K562 (cell line): ENCODE measurements around the gene TMEM203. TPM values are rescaled to one million over a fixed set of nuclear protein-coding genes. Genes with fewer than 3 reads are reported as not detected.
A peak's percentile ranks its signal among the peaks of the same experiment; 100 is the strongest.

Experiments
- ATAC-seq: fragments of 200-7000 bp; cut with Tn5 transposase; 3 replicates; pipeline ENCODE4 v1.9.1; 2020; ENCODE audit warnings: moderate library complexity
- BruUV-seq: library from RNA; stranded (reverse); fragments of 400-500 nt; replicated peaks from 2 replicates; lab custom pipeline; 2021; lab: Mats Ljungman, UMichigan
- CTCF ChIA-PET: fragments of 300-600 bp; formaldehyde crosslinking; extraction: SDS; loops from one replicate; lab custom pipeline; 2021; ENCODE audit warnings: low intra/inter-chr PET ratio; lab: Yijun Ruan, JAX
- POLR2A ChIA-PET: fragments of 300-600, 350-650 bp; sonication (Branson Sonifier 250); formaldehyde crosslinking; extraction: SDS; loops from one replicate; lab custom pipeline; 2021; ENCODE audit warnings: antibody characterized with exemption, inconsistent platforms; lab: Yijun Ruan, JAX
- DNase-seq, 4 experiments: peaks; one replicate each; pipeline versions ENCODE4 v3.0.0 to v3.0.0-alpha.2; 2011 to 2018; ENCODE audit warnings: low spot score in 3 of 4, mixed read lengths in 3 of 4; ENCODE audit errors: extremely low read depth in 1 of 4
- FAIRE-seq: peaks from 2 replicates; lab custom pipeline; 2011; peaks lifted over from hg19 to GRCh38; lab: Jason Lieb, UNC
- H2AFZ ChIP-seq: 2 replicates; pipeline ENCODE4 v1.6.0; 2011; ENCODE audit warnings: low read depth, low read length, control low read depth, inconsistent platforms
- H3K27ac ChIP-seq: fragments of 200-600 bp; 3 replicates; pipeline ENCODE4 v1.8.0; 2011; ENCODE audit warnings: low read depth, mild to moderate bottlenecking, control low read depth, inconsistent platforms, low read length, moderate library complexity, mixed read lengths; ENCODE audit errors: extremely low read depth
- H3K27me3 ChIP-seq, 2 experiments: fragments of 300-600 bp in 1 of 2; 2 replicates in 1 of 2; 3 replicates in 1 of 2; pipeline versions ENCODE4 v1.6.0 to v1.8.0; 2011; ENCODE audit warnings: inconsistent platforms in 2 of 2, low read length in 2 of 2, mild to moderate bottlenecking in 1 of 2, mixed read lengths in 1 of 2, moderate library complexity in 1 of 2; ENCODE audit not compliant: control insufficient read depth in 2 of 2, insufficient read depth in 2 of 2
- H3K36me3 ChIP-seq: fragments of 300-600 bp; 3 replicates; pipeline ENCODE4 v1.8.0; 2011; ENCODE audit warnings: mild to moderate bottlenecking, low read length, inconsistent platforms; ENCODE audit not compliant: control insufficient read depth, insufficient read depth
- H3K4me1 ChIP-seq, 2 experiments: fragments of 200-600 bp in 1 of 2; replicated peaks in 1 of 2; 2 replicates in 1 of 2; 3 replicates in 1 of 2; pipeline versions ENCODE4 v1.5.1 to v1.8.0; 2011; ENCODE audit warnings: inconsistent platforms in 2 of 2, low read length in 2 of 2, mild to moderate bottlenecking in 1 of 2, mixed read lengths in 1 of 2, moderate library complexity in 1 of 2; ENCODE audit not compliant: control insufficient read depth in 2 of 2, insufficient read depth in 2 of 2
- H3K4me2 ChIP-seq: 2 replicates; pipeline ENCODE4 v1.6.1; 2011; ENCODE audit warnings: low read length, control low read depth, inconsistent platforms, mixed read lengths; ENCODE audit not compliant: insufficient read depth
- H3K4me3 ChIP-seq: fragments of 200-600 bp; sonication (generic), shearing (Covaris generic); 2 replicates; pipeline ENCODE4 v1.5.1; 2016; ENCODE audit warnings: control low read depth, inconsistent platforms
- H3K79me2 ChIP-seq: fragments of 200-600 bp; 3 replicates; pipeline ENCODE4 v1.8.0; 2011; ENCODE audit warnings: low read length, inconsistent platforms; ENCODE audit not compliant: control insufficient read depth, insufficient read depth
- H3K9ac ChIP-seq, 2 experiments: 2 replicates each; pipeline versions ENCODE4 v1.6.0 to v1.6.1; 2011; ENCODE audit warnings: low read depth in 2 of 2, low read length in 2 of 2, control low read depth in 1 of 2, inconsistent platforms in 1 of 2, mild to moderate bottlenecking in 1 of 2, mixed read lengths in 1 of 2; ENCODE audit not compliant: insufficient read depth in 1 of 2
- H3K9me1 ChIP-seq: one replicate; pipeline ENCODE4 v1.6.0; 2011; ENCODE audit warnings: inconsistent platforms, mild to moderate bottlenecking, low read length, moderate library complexity; ENCODE audit not compliant: control insufficient read depth, insufficient read depth
- H3K9me3 ChIP-seq: replicated peaks from 2 replicates; pipeline ENCODE4 v1.5.1; 2011; ENCODE audit warnings: low read depth, low read length, inconsistent platforms; ENCODE audit not compliant: control insufficient read depth, insufficient read depth
- H4K20me1 ChIP-seq: replicated peaks from 2 replicates; pipeline ENCODE4 v1.6.1; 2011; ENCODE audit warnings: low read length, inconsistent platforms, mixed read lengths; ENCODE audit not compliant: control insufficient read depth, insufficient read depth
- PATZ1 ChIP-seq: fragments of 250-450 bp; sonication (Bioruptor Pico); IDR thresholded peaks from 2 replicates; pipeline ENCODE4 v1.5.0; 2020; ENCODE audit warnings: mild to moderate bottlenecking, borderline replicate concordance
- POLR2G ChIP-seq: fragments of 200-400 bp; formaldehyde crosslinking; IDR thresholded peaks from 2 replicates; pipeline ENCODE4 v1.6.1; 2017; ENCODE audit warnings: low read depth, mild to moderate bottlenecking, antibody characterized with exemption, low read length, moderate library complexity
- WGBS: fragments of 100-300 bp; shearing (Covaris generic); methylation state at CpG from one replicate; pipeline ENCODE4 v1.1.6; 2016; ENCODE audit warnings: low coverage, mixed read lengths; ENCODE audit not compliant: insufficient coverage; ENCODE audit errors: missing lambda C conversion rate; 5-methylcytosine and 5-hydroxymethylcytosine counted together
- in situ Hi-C: fragments of 300-500 bp; cut with MboI; formaldehyde crosslinking; loops from 4 replicates; pipeline ENCODE4 v1.15.0; 2018; ENCODE audit warnings: inconsistent platforms, mixed read lengths
- intact Hi-C: fragments of 100-400 bp; cut with micrococcal nuclease; formaldehyde crosslinking; loops from 2 replicates; pipeline ENCODE4 v1.14.2; 2022
- polyA plus RNA-seq, 8 experiments: library from polyadenylated mRNA; depleted of rRNA in 4 of 8; stranded (reverse) in 5 of 8; unstranded in 3 of 8; fragments of >200 nt; fragmentation: Nextera tagmentation in 2 of 8; fragmentation: Illumina TruSeq in 1 of 8; extraction: Ambion mirVana in 2 of 8; extraction: Trizol in 1 of 8; gene quantifications; 2 replicates each; pipeline versions ENCODE4 v1.2.1 to v1.2.3, GENCODE V29; 2011 to 2014; ENCODE audit warnings: inconsistent platforms in 1 of 8, missing spikeins in 1 of 8
- total RNA-seq, 7 experiments: library from RNA; depleted of rRNA in 6 of 7; stranded (reverse); fragments of >200 nt in 6 of 7; fragmentation: Illumina TruSeq in 2 of 7; extraction: Trizol in 2 of 7; gene quantifications; 2 replicates each; pipeline versions ENCODE4 v1.2.1 to v1.2.3, GENCODE V29; 2011 to 2021; ENCODE audit warnings: low replicate concordance in 1 of 7

Gene TMEM203
- total and polyA plus RNA-seq, 9 of the 15 experiments (the other 6 are each of a cell fraction or from before 2014, with no cell fraction given), result 8.8 to 59.5 (median 37.6) TPM

DNA sequence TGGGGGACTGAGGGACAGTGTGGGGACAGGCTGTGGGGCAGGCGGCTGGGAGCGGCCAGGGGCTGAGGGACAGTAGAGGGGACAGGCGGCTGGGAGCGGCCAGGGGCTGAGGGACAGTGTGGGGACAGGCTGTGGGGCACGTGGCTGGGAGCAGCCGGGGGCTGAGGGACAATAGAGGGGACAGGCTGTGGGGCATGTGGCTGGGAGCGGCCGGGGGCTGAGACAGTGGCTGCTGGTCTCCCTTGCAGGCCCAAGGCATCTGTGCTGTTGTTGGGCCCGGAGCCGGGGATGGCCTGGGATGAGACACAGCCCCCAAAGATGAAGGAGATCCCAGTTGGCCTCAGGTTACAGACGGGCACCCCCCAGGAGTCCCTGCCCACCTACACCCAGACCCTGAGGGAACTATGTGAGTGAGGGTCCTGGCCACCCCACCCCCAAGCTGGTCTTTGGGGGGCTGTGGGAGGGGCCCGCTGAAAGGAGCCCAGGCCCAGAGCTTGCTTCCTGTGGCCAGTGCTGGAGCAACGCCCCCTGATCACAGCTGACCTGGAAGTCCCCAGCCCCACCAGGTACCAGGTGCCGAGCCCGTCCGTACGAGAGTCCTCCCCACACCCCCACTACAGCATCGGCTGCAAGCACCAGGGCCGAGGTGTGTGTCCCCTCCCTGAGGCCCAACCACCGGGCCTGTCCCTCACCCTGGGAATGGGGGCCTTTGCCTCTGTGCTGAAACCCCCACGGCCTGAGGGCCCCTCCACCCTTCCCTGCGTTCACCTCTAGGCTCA lies 46.2 kb upstream of the TMEM203 start:
- TF ChIP-seq PATZ1 (no peak), POLR2G (0 out of 2 replicates have a peak, but pooled peaks have one; percentile 35)

More for the DNA sequence above, 46.2 kb upstream of the TMEM203 start:
- DNase-seq, result no peak
- in situ Hi-C loops, result no loop called here
- Histone ChIP-seq H3K27me3 (no peaks in the 10 kb centered on the region), H3K4me3 (no peak overlapping the region), H4K20me1 (no peaks in the 10 kb centered on the region; the same call in 1 of the 2 replicates), H3K4me1 (peaks cover 13 to 74% of the 10 kb centered on the region in 2 experiments), H3K9me3 (no peaks in the 10 kb centered on the region), H3K36me3 (peaks cover 7% of the 10 kb centered on the region), H3K9me1 (no peaks in the 10 kb centered on the region), H3K9ac (peak overlapping the region in 1 of 2 experiments; percentile 65; a peak in 2 of 4 replicates), H3K79me2 (peaks cover 27% of the 10 kb centered on the region), H3K27ac (no peak overlapping the region), H2AFZ (no peak overlapping the region), H3K4me2 (no peak overlapping the region)
- WGBS, result 78% methylated on average over 13 of the region's 22 CpGs
- BruUV-seq, result no TSS peak
- FAIRE-seq, result no peak
- intact Hi-C loops, result no loop called here
- ATAC-seq, result no peak
- CTCF ChIA-PET, result no interaction called here
- POLR2A ChIA-PET, result interaction anchor here (8.3 kb wide), 1 partner anchor 9 kb away, joined by 221 read pairs; the partner anchor contains the start of gene TUBB4B
